Cerebellar cortex (tissue), 1 donor: Measurements from ENCODE around the gene PIGS.

Source experiments
- DNase-seq: peaks from one replicate; pipeline ENCODE4 v3.0.0-alpha.2; 2015; ENCODE audit warnings: low spot score

Gene PIGS

GRCh38 chr17:28550858-28551257, 20.5 kb downstream of the PIGS start:
- no peak for DNase-seq

GRCh38 chr17:28549236-28550132, 21.8 kb downstream of the PIGS start:
- DNase-seq: no peak

- no peak for DNase-seq
Measured at GRCh38 chr17:28548417-28549130, 22.8 kb downstream of the PIGS start.

- DNase-seq: peak; percentile 75
Measured at GRCh38 chr17:28547623-28548416, 23.5 kb downstream of the PIGS start.

GRCh38 chr17:28547096-28547622, 24.2 kb downstream of the PIGS start:
- no peak for DNase-seq

GRCh38 chr17:28545787-28546415, 25.4 kb downstream of the PIGS start:
- no peak for DNase-seq

GRCh38 chr17:28545141-28545503, 26.2 kb downstream of the PIGS start:
- no peak for DNase-seq

GRCh38 chr17:28544402-28545140, 26.8 kb downstream of the PIGS start:
- DNase-seq: no peak

- DNase-seq: no peak
Measured at GRCh38 chr17:28541439-28541838, 29.9 kb downstream of the PIGS start.

- no peak for DNase-seq
Measured at GRCh38 chr17:28540231-28540630, 31.1 kb downstream of the PIGS start.

- no peak for DNase-seq
Measured at GRCh38 chr17:28538296-28538895, 32.9 kb downstream of the PIGS start.

GRCh38 chr17:28537219-28537610, 34.1 kb downstream of the PIGS start:
- no peak for DNase-seq

GRCh38 chr17:28536532-28537218, 34.6 kb downstream of the PIGS start:
- DNase-seq: no peak

- DNase-seq: no peak
Measured at GRCh38 chr17:28534740-28535375, 36.5 kb downstream of the PIGS start.

- DNase-seq: no peak
Measured at GRCh38 chr17:28533091-28533807, 38.1 kb downstream of the PIGS start.

GRCh38 chr17:28532050-28532960, 39.0 kb downstream of the PIGS start:
- DNase-seq: no peak

GRCh38 chr17:28530926-28531325, 40.4 kb downstream of the PIGS start:
- DNase-seq: no peak

GRCh38 chr17:28530250-28530649, 41.1 kb downstream of the PIGS start:
- DNase-seq: no peak
